Tibial nerve (tissue), 4 donors: ENCODE results near the gene AMPD1. TPM values are rescaled to one million over a fixed set of nuclear protein-coding genes. Genes with fewer than 3 reads are reported as not detected.

Experiments
- DNase-seq, 2 donors: peaks; one replicate each; pipeline ENCODE4 v3.0.0-alpha.2; 2019; ENCODE audit warnings: low spot score in 2 of 2
- H3K27ac ChIP-seq, 4 donors: fragments of 200-600 bp; sonication (generic) in 3 of 4; one replicate each; pipeline ENCODE4 v1.5.1; 2017 to 2019; ENCODE audit warnings: mild to moderate bottlenecking in 1 of 4
- H3K27me3 ChIP-seq, 2 donors: fragments of 200-600 bp; sonication (generic) in 1 of 2; one replicate each; pipeline versions ENCODE4 v1.5.1 to v1.6.0; 2017 to 2019
- H3K36me3 ChIP-seq, 3 donors: fragments of 200-600 bp; sonication (generic); one replicate each; pipeline ENCODE4 v1.5.1; 2018 to 2019
- H3K4me1 ChIP-seq, 4 donors: fragments of 200-600 bp; sonication (generic) in 3 of 4; one replicate each; pipeline ENCODE4 v1.5.1; 2017 to 2019
- H3K4me3 ChIP-seq, 4 donors: fragments of 200-600 bp; sonication (generic) in 3 of 4; one replicate each; pipeline ENCODE4 v1.5.1; 2017 to 2019; ENCODE audit warnings: mild to moderate bottlenecking in 1 of 4, moderate library complexity in 1 of 4
- H3K9me3 ChIP-seq, 4 donors: fragments of 200-600 bp; sonication (generic) in 3 of 4; one replicate each; pipeline ENCODE4 v1.5.1; 2017 to 2019
- CTCF ChIP-seq, 5 experiments: fragments of 200-600 bp in 3 of 5; fragments of 450-650 bp in 2 of 5; sonication (generic) in 3 of 5; IDR thresholded peaks; one replicate each; pipeline ENCODE4 v1.5.1; 2016 to 2019; ENCODE audit warnings: antibody characterized with exemption in 5 of 5, mild to moderate bottlenecking in 3 of 5, moderate library complexity in 2 of 5
- EP300 ChIP-seq, 2 donors: sonication (generic); formaldehyde crosslinking; IDR thresholded peaks; one replicate each; pipeline ENCODE4 v1.6.1; 2017; ENCODE audit warnings: antibody characterized with exemption in 2 of 2, mild to moderate bottlenecking in 1 of 2
- POLR2A ChIP-seq, 2 donors: fragments of 450-650 bp; IDR thresholded peaks; one replicate each; pipeline ENCODE4 v1.6.1; 2017; ENCODE audit warnings: antibody characterized with exemption in 2 of 2, mild to moderate bottlenecking in 2 of 2, moderate library complexity in 2 of 2
- WGBS, 2 donors: methylation state at CpG; one replicate each; pipeline ENCODE4 v1.1.5; 2018; 5-methylcytosine and 5-hydroxymethylcytosine counted together
- total RNA-seq, 4 donors: library from RNA; depleted of rRNA; stranded (reverse); fragments of >200 nt; gene quantifications; one replicate each; pipeline ENCODE4 v1.1.0, GENCODE V29; 2016

The AMPD1 gene
- total RNA-seq, 4 donors from 2014 or later: not detected

DNA sequence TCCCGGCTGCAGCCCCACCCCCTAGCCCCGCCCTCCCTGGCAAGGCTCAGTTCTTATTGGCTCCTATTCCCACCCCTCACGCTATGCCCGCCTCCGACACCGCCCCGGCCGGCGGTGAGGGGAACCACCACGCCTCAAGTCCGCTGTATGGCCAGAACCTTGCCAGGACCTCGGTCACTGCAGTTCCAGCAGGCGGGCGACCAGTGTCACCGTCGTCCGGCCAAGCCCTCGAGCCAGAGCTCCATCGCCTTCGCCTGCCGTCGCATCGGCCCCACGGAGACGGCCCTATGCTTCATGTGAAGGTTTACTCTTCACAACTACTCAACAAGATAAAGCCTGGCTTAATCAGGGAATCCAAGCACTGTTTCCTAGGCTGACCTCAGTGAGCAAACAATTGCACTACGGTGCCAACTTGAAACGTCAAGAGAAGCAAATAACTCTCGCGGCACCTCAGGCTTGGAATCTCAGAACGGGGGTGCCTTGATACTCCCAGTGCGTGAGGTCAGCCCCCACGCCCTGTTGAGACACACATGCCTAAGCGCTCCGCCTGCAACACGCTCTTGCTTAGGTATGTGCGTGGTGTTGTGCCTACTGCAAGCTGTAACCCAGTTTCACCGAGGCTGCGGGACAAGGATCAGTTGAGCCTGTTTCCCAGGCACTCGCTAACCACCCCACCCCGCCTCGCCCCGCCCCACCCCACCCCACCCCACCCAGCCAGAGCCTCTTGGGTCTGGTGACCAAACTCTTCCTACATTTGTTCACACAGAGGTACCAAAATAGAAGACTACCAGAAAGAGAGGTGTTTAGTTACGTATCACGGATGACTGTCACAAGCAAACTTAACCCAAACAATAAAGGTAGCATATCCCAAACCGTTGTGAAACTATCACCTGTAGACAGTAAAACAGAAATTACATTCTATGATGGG lies 25.0 kb downstream of the AMPD1 start:
- no peaks in the 10 kb centered on the region for H3K27me3 ChIP-seq
- WGBS, 2 donors: 5 to 7% methylated on average over 31 to 41 of the region's 45 CpGs
- no peaks in the 10 kb centered on the region for H3K36me3 ChIP-seq
- H3K4me3 ChIP-seq: peak overlapping the region; percentile 51 to 80 (median 68)
- H3K27ac ChIP-seq: peak overlapping the region; percentile 38 to 76 (median 71)
- no peaks in the 10 kb centered on the region for H3K9me3 ChIP-seq
- H3K4me1 ChIP-seq: peaks cover 0 to 9% (median 0%) of the 10 kb centered on the region in 4 donors
- peak; percentile 88 to 89 for DNase-seq
- TF ChIP-seq EP300 (IDR thresholded peaks at IDR 0.05): peak in 1 of 2 donors; percentile 68
- peak; percentile 18 to 58 (median 30) for TF ChIP-seq CTCF (IDR thresholded peaks at IDR 0.05)
- TF ChIP-seq POLR2A (IDR thresholded peaks at IDR 0.05): peak in 1 of 2 donors; percentile 73

- H3K4me1 ChIP-seq: peaks cover 0 to 9% (median 0%) of the 10 kb centered on the region in 4 donors
- 1% methylated on average over 33 to 42 of the region's 50 CpGs for WGBS, 2 donors
- no peak for TF ChIP-seq POLR2A (IDR thresholded peaks at IDR 0.05)
- no peak for TF ChIP-seq CTCF (IDR thresholded peaks at IDR 0.05)
- TF ChIP-seq EP300 (IDR thresholded peaks at IDR 0.05): peak in 1 of 2 donors; percentile 49
- no peaks in the 10 kb centered on the region for H3K36me3 ChIP-seq
- DNase-seq: peak in 1 of 2 donors; percentile 7
- H3K9me3 ChIP-seq: no peaks in the 10 kb centered on the region
- peak within 1 kb of the TSS; percentile 38 to 76 (median 71) for H3K27ac ChIP-seq
- H3K4me3 ChIP-seq: peak within 1 kb of the TSS; percentile 51 to 80 (median 68)
- no peaks in the 10 kb centered on the region for H3K27me3 ChIP-seq
These were observed 25.7 kb downstream of the AMPD1 start, which contains the start of gene DENND2C for GRCh38 chr1:114669562-114670082. Gene DENND2C, minus strand, starts transcription at chr1:114670049. Its CDS starts 44,065 bp downstream, at chr1:114625984.

DNA sequence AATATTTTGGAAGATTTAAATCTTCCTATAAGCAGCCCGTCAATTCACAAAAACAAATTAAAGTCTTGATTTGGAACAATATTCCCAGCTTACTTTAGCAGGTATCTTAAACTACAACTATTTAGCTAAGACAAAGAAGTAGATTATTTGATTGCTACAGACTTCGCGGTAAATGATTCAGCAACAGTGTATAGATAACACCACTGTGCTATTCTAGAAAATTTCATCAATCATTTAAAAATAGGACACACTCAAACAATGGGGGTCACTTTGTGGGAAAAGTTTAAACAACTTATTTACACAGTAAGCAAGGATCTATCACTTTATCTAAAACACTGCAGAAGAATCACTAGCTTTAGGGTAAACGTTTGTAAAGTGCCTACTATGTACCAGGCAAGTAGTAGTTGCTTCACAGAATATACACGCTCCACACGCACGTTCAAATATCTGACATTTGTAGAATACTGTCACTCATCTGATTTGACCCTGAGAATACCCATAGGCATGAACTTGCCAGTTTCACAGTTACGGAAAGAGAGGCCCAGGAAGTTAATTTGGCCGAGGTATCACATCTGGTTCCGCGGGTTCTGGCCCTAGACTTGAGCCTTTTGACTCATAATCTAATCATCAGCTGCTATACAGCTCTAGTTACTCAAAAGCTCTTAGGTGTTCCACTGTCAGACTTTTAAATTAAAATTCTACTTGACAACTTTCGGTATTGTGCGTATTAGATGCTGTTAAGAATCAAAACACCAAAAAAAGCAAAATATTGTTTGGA lies 26.4 kb downstream of the AMPD1 start:
- no peak for DNase-seq
- Histone ChIP-seq H3K4me3 (peak overlapping the region; percentile 51 to 80 (median 68)), H3K36me3 (no peaks in the 10 kb centered on the region), H3K27ac (peak overlapping the region; percentile 38 to 76 (median 71)), H3K27me3 (no peaks in the 10 kb centered on the region), H3K4me1 (peaks cover 0 to 9% (median 0%) of the 10 kb centered on the region in 4 donors), H3K9me3 (no peaks in the 10 kb centered on the region)
- 46 to 50% methylated on average over 13 of the region's 13 CpGs for WGBS, 2 donors
- TF ChIP-seq EP300 (IDR thresholded peaks at IDR 0.05) (no peak), CTCF (IDR thresholded peaks at IDR 0.05) (no peak), POLR2A (IDR thresholded peaks at IDR 0.05) (no peak)

GRCh38 chr1:114668373-114668772 lies 27.0 kb downstream of the AMPD1 start:
- no peak for DNase-seq
- H3K36me3 ChIP-seq: no peaks in the 10 kb centered on the region
- no peaks in the 10 kb centered on the region for H3K9me3 ChIP-seq
- no peak overlapping the region for H3K27ac ChIP-seq
- no peaks in the 10 kb centered on the region for H3K27me3 ChIP-seq
- WGBS, 2 donors: 85 to 86% methylated on average over 4 of the region's 4 CpGs
- TF ChIP-seq CTCF (IDR thresholded peaks at IDR 0.05) (no peak), EP300 (IDR thresholded peaks at IDR 0.05) (no peak), POLR2A (IDR thresholded peaks at IDR 0.05) (no peak)
- H3K4me3 ChIP-seq: no peak overlapping the region
- peaks cover 0 to 9% (median 0%) of the 10 kb centered on the region in 4 donors for H3K4me1 ChIP-seq
